DMS 273 treated with DMSO at 0.1 percent for 48 hours (cell line): ENCODE measurements around the gene KYAT1.
"Not testable (repeated sequence)": the region's sequence is repeated elsewhere in the genome, so short reads cannot be mapped to it uniquely, and the experiment has no call there.

Experiments
- DNase-seq: peaks from one replicate; lab custom pipeline; 2025; lab: John Stamatoyannopoulos, UW

The KYAT1 gene

GRCh38 chr9:128818099-128818838 is 63.5 kb downstream of the KYAT1 start, which contains the start of gene ENDOG:
TSS of gene ENDOG (plus strand) at chr9:128818500. CDS start at chr9:128818685, 185 bp downstream.
- DNase-seq = peak; percentile 78

- no peak for DNase-seq
Measured at GRCh38 chr9:128810873-128811272, 70.9 kb downstream of the KYAT1 start.

- DNase-seq = no peak
Measured at GRCh38 chr9:128809831-128810230, 71.9 kb downstream of the KYAT1 start.

GRCh38 chr9:128809036-128809599 is 72.6 kb downstream of the KYAT1 start:
- no peak for DNase-seq

GRCh38 chr9:128808543-128808942 is 73.2 kb downstream of the KYAT1 start:
- no peak for DNase-seq

- no peak for DNase-seq
Measured at GRCh38 chr9:128807827-128808226, 73.9 kb downstream of the KYAT1 start.

- no peak for DNase-seq
Measured at GRCh38 chr9:128805661-128806060, 76.1 kb downstream of the KYAT1 start.

GRCh38 chr9:128802482-128802881 is 79.3 kb downstream of the KYAT1 start:
- DNase-seq = no peak

GRCh38 chr9:128800061-128800460 is 81.7 kb downstream of the KYAT1 start:
- no peak for DNase-seq

GRCh38 chr9:128798896-128799295 is 82.9 kb downstream of the KYAT1 start:
- no peak for DNase-seq

GRCh38 chr9:128794961-128795360 is 86.8 kb downstream of the KYAT1 start:
- not testable (repeated sequence) for DNase-seq

- DNase-seq = no peak
Measured at GRCh38 chr9:128792978-128793686, 88.6 kb downstream of the KYAT1 start.

- no peak for DNase-seq
Measured at GRCh38 chr9:128792134-128792533, 89.6 kb downstream of the KYAT1 start.

GRCh38 chr9:128790536-128790935 is 91.2 kb downstream of the KYAT1 start:
- no peak for DNase-seq

- no peak for DNase-seq
Measured at GRCh38 chr9:128788445-128788844, 93.3 kb downstream of the KYAT1 start.

GRCh38 chr9:128787659-128788058 is 94.1 kb downstream of the KYAT1 start:
- DNase-seq = no peak

GRCh38 chr9:128786681-128787601 is 94.8 kb downstream of the KYAT1 start, which contains the start of gene TBC1D13:
TSS of gene TBC1D13 (plus strand) at chr9:128787253. CDS start at chr9:128787354, 101 bp downstream.
- DNase-seq = peak; percentile 64

- no peak for DNase-seq
Measured at GRCh38 chr9:128785427-128785826, 96.3 kb downstream of the KYAT1 start.
